GM18526 (cell line): ENCODE measurements around the gene PRKACA.

Source experiments
- POLR2A ChIP-seq: IDR thresholded peaks from 3 replicates; pipeline ENCODE4 v1.6.1; 2011; ENCODE audit not compliant: insufficient read length; ENCODE audit errors: extremely low read depth

PRKACA gene

GRCh38 chr19:14091813-14092462 is 25.6 kb downstream of the PRKACA start:
- no peak for TF ChIP-seq POLR2A

- peak; percentile 72 for TF ChIP-seq POLR2A
These were observed 26.3 kb downstream of the PRKACA start for GRCh38 chr19:14091081-14091812.

GRCh38 chr19:14090509-14091080 is 27.0 kb downstream of the PRKACA start, which contains the start of gene SAMD1:
TSS of gene SAMD1 (minus strand) at chr19:14090751.
- TF ChIP-seq POLR2A, result no peak

- TF ChIP-seq POLR2A, result no peak
These were observed 27.7 kb downstream of the PRKACA start for GRCh38 chr19:14089662-14090508.

GRCh38 chr19:14089412-14089661 is 28.2 kb downstream of the PRKACA start:
- no peak for TF ChIP-seq POLR2A

- TF ChIP-seq POLR2A, result no peak
These were observed 28.7 kb downstream of the PRKACA start for GRCh38 chr19:14088634-14089411.

- TF ChIP-seq POLR2A, result no peak
These were observed 31.5 kb downstream of the PRKACA start for GRCh38 chr19:14086098-14086497.

- TF ChIP-seq POLR2A, result no peak
These were observed 32.1 kb downstream of the PRKACA start, which contains the start of gene C19orf67 for GRCh38 chr19:14085309-14085995. TSS of gene C19orf67 (minus strand) at chr19:14085783. CDS start at chr19:14085627, 156 bp downstream.

- no peak for TF ChIP-seq POLR2A
These were observed 34.9 kb downstream of the PRKACA start for GRCh38 chr19:14082675-14082960.

GRCh38 chr19:14081797-14082674 is 35.5 kb downstream of the PRKACA start:
- TF ChIP-seq POLR2A, result no peak

- peak; percentile 50 for TF ChIP-seq POLR2A
These were observed 36.4 kb downstream of the PRKACA start for GRCh38 chr19:14080887-14081796.

- no peak for TF ChIP-seq POLR2A
These were observed 39.2 kb downstream of the PRKACA start for GRCh38 chr19:14078411-14078810.

GRCh38 chr19:14073925-14074838 is 43.4 kb downstream of the PRKACA start:
- no peak for TF ChIP-seq POLR2A
